HG02870 (cell line): Measurements from ENCODE around the gene LRGUK.
"Not testable (repeated sequence)": the region's sequence is repeated elsewhere in the genome, so short reads cannot be mapped to it uniquely, and the experiment has no call there.

Source experiments
- ATAC-seq: cut with Tn5 transposase; IDR thresholded peaks from one replicate; pipeline ENCODE4 v1.9.1; 2021; ENCODE audit warnings: mild to moderate bottlenecking, moderate library complexity; ENCODE audit not compliant: unreplicated experiment

The LRGUK gene

GRCh38 chr7:134245253-134245652 is 118.1 kb downstream of the LRGUK start:
- ATAC-seq: no peak

DNA sequence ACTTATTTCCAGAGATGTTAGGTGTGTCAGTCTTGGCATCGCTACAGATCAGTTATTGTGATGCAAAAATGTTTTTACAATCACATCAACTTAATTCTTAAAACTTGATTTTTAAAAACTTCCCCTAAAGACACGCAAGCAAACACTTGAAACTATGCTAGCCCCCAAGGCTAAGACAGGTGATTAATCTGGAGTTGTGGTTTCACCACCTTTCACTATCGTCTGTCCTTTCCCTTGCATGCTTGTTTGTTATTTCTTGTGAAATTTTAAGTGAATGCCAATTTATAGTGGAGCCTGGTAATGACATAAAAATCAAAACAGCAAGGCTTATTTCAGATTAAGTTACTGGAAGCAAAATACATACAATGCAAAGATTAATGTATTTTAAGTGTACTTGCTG is 119.2 kb downstream of the LRGUK start:
- ATAC-seq: no peak

DNA sequence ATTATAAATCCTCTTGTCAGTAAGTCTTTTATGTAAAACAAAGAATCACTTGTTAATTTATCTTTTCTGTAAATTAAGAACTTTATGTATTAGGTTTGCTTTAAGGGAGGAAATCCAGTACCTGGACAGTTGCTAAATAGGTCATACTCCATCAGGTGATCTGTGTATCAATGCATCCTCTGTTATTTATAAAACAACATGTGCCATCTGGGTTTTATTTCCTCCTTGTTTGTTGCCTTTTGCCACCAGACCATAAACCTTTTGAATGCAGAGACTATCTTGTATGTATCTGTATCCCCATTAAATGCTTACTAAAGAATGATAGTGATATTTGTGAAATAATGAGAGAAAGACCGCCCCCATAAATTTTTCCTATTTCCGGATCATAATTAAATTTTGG is 119.6 kb downstream of the LRGUK start:
- no peak for ATAC-seq

DNA sequence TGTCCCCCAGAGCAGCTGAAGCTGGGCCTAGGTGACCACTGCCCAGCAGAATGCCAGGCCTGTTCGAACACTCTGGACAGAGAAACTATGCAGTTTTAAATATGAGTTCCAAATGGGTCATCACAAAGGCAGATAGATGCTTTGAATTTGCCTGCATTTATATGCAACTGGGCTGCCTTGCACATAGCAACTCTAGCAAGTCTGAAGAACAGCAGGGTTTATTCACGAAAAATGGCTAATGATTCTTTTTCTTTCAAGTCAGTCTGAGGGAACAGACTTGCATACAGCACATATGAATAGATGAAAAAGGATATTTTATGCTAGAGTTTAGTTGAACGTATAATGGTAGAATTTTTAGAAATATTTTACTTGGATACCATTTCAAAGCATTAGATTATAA is 121.1 kb downstream of the LRGUK start:
- ATAC-seq: no peak

DNA sequence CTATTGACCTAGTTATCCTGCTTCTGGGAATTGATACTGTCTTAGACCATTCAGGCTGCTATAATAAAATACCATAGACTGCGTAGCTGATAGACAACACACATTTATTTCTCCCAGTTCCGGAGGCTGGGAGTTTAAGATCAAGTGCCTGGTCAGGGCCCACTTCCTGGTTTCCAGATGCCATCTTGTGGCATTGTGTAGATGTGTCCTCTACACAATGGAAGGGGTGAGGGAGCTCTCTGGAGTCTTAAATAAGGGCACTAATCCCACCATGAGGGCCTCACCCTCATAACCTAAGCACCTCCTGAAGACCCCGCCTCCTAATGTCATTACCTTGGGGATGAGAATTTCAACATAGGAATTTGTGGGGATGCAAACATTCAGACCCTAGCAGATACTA is 127.2 kb downstream of the LRGUK start:
- no peak for ATAC-seq

DNA sequence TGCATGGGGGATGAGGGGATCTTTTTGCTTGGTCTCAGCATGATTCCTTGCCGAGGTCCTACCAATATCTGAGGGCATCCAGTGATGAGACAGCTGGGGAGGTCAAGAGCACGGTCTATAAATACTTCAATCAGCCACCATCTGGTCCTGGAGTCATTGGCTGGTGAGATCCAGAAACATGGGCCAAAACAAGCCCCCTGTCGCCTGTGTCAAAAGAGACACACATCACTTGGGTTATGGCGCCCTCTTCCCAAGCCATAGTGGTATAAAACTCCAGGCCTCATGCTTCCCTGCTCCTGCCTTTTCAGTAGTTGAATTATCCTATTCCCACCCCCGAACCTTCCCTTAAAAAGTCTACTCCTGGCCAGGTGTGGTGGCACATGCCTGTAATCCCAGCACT is 128.7 kb downstream of the LRGUK start:
- no peak for ATAC-seq

DNA sequence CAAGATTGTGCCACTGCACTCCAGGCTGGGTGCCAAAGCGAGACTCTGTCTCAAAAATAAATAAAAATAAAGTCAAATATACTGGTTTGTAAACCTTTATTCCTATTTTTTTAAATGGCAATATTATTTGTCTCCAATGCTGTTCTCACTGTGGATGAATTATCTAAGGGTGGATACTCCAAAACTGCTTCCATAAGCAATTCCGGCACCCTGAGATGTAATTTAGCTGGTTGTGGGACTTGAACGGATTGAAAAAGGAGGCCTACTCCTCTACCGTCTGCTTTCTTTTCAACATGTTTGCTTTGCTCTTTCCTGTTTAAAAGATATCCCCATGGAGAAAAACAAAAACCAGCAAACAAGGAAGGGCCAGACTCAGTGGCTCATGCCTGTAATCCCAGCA is 135.2 kb downstream of the LRGUK start:
- no peak for ATAC-seq

DNA sequence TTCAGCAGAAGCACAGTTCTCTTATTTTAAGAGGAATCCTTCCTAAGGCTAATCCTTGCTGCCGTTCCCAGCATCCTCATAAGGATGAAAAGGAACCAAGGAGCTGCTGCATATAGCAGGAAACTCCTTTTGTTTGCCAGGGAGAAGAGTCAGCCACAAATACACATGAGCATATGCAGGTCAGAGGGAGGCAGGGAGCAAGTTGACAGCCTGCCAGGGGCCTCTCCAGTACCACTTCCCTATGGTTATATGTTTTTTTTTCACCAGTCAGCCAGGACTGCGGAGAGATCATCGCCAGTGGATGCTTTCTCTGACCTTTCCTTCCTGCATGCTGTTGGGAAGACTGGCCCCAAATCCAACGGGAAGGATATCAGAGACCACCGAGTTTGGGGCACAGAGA is 149.8 kb downstream of the LRGUK start:
- ATAC-seq: no peak

DNA sequence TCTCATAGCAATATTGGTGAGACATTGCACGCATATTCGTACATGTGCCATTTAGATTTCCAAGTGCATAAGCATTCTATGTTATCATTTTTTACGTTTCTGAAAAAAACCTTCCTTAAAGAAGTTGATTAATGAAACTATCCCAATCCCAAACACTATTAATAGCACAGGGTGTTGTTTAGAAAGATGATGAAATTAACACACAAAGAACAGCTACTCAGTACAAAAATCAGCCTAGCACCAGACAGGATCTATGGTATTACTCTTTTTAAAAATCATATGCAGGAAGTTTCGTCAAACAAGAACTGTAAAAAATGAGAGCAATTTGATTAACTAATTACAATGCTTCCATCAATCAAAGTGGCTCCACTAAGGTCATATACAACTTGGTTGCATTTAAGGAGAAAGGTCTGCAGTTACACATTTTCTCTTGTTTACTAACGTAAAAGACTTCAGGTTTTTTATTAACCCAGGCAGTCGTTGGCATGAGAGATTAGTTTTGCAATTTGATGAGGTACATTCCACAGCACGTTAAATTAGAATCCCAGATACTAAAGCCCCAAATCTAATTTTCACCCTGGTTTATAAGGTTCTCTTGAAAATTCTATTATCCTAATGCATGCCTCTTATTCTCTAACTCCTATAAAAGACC is 151.5 kb downstream of the LRGUK start:
- no peak for ATAC-seq

DNA sequence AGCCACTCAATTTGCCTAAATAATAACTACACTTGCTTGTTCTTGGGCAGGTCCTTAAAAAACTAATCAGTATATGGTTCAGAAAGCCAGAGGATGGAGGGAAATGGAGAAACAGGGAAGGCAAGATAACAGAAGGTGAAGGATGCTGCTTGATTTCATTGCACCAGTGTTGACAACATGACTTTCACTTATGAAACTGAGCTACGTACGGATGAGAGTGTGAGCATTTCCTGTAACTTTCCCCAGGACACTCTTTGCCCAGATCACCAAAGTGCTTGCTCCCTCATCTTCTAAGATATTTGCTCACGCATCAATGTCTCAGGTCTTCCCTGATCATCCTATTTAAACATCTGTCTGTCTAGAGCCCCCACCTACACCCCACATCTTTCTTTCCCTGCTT is 152.2 kb downstream of the LRGUK start:
- ATAC-seq: no peak

DNA sequence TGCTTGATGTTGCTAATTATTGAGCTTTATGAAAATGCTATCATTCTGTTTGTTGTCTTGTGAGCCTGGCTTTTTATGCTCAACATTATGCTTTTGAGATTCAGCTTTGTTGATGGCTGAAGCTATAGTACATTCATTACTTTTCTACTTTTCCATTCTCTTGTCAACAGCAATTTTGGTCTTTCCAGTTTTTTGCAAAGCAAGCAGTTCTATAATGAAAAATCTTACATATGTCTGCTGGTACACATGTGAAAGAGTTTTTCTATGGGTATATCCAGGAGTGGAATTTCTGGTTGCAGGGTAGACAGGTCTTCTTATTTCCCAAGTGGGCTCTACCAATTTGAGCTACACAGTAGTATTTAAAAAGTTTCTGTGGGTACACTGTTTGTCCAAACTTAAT is 152.8 kb downstream of the LRGUK start:
- no peak for ATAC-seq

DNA sequence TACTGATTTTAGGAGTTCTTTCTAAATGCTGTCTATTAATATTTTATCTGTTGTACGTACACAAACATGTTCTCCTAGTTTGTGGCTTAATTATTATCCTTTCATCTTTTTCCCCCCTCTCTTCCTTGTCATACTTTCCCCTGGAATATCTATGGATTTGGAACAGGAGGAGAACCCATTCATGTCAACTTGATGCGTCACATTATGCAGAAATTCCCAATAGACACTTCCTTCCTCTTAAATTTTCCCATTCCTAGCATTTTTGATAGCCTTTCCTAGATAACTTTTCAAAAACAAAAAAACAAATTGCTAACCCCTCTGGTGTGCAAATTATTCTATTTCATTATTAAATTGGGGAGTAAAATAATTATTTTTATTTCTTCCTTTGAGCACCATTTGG is 153.4 kb downstream of the LRGUK start:
- ATAC-seq: no peak

DNA sequence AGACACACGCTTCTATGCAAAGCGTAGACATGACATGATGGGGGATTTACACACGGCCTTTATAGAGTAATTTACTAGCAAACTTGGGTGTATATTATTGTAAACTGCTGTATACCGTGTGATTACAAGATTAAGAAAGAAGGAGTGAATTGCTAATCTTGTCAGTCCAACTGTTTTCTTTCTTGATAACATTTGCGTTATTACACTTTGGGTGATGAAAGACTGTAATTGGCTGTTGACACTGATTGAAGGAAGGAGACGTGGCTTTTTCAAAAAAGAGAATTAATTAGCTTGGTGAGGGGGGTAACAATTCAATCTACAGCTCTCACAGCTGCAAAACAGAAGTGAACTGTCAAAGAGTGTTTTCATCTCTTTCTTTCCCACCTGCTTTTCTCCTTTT is 156.9 kb downstream of the LRGUK start:
- ATAC-seq: no peak

DNA sequence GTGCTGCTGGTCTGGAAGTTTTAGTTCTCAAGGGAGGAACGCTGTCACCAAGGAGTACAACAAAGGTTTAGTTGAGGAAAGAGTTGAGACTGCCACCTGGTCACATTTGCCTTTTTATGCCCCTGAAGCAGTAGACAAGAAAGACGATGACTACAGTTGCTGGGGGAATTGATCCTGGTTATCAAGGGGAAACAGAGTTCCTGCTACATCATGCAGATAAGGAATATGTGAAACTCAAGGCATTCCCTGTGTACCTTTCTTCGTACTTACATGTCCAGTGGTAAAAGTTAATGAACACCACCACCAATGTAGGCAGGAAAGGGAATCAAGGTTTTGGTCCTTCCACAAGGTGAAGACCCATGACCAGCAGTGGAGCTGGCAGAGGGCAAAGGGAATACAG is 157.8 kb downstream of the LRGUK start:
- no peak for ATAC-seq

DNA sequence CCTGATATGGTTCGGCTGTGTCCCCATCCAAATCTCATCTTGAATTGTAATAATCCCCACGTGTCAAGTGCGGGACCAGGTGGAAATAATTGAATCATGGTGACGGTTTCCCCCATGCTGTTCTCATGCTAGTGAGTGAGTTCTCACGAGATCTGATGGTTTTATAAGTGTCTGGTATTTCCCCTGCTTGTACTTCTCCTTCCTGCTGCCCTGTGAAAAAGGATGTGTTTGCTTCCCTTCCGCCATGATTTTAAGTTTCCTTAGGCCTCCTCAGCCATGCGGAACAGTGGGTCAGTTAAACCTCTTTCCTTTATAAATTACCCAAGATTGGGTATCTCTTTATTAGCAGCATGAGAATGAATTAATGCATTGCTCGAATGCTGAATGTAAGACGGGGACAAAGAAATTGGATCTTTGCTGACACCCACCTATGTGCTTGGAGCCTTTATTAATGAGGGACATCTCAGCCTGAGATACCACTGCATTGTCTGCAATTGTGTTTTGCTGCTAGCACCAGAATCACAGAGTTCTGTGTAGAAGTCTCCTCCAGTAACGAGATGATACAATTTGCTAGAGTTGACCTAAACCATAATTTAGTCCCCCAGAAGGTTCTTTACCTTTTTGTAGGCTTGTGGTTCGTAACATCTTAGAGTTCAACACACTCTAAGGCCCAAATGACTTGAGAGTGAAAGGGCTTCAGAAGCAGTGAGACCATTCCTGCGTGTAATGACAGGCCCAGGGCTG is 160.9 kb downstream of the LRGUK start:
- ATAC-seq: no peak

DNA sequence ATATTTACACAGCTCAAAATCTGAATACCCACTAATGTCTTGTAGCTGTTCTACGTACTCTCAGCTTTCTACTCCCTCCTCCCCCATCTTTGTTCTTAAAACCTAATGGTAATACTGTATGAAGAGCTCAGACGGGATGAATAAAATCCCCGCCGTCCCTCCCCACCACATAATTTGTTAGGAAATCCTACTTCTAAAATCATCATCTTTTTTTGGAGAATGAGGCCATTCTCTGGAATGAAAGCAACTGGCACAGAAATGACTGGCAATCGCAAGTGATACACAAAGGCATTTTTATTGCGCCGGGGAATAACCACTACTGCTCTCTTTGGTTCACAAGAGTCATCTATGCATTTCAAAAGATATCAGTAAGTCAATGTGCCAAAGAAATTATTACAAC is 162.3 kb downstream of the LRGUK start:
- ATAC-seq: no peak

GRCh38 chr7:134289841-134290240 is 162.7 kb downstream of the LRGUK start:
- no peak for ATAC-seq

- no peak for ATAC-seq
Observed at GRCh38 chr7:134290286-134290685, 163.1 kb downstream of the LRGUK start.

DNA sequence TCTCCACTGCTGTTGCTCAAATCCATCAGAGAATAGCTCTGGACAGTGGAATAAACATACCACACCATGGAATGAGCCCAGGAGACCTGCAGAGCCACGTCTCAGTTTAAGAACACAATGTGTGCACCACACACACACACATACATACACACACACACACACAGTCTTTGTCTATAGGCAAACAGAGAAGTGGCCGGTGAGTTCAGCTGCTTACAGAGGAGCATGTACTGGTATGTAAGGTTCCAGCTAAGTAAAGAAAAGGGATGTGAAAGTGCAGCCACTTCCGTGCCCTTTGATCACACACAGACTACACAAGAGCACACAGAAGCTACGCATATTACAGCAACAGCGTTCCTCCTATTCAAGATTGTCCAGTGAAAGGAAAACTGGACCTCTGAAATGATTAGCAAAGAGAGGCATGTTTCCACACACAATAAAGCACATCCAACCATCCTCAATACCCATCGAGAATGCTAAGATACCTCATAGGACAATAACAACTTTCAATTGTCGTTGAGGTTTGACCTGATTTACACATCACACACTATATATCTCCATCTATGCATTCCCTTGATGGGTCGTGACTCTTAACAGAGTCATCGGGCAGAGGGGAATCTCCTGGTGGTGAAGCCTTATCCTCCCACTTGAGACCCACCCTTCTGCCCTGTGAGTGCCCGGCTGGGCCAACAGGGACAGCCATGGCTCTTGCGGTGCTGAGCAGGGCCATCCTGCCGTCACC is 166.0 kb downstream of the LRGUK start:
- peak; percentile 100 for ATAC-seq

DNA sequence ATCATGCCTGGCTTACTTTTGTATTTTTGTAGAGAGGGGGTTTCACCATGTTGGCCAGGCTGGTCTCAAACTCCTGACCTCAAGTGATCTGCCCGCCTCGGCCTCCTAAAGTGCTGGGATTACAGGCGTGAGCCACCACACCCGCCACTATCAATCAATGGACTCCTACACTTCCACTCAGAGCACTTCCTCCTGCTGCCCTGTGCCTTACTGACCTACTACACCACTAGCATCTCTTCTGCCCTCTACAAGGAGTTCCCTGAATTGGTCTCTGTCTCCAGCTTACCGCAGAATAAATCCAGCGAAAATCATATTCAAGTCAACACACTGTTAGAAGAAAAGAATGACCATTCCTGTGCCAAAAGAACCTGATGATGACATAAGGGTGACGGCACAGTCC is 168.8 kb downstream of the LRGUK start:
- not testable (repeated sequence) for ATAC-seq

DNA sequence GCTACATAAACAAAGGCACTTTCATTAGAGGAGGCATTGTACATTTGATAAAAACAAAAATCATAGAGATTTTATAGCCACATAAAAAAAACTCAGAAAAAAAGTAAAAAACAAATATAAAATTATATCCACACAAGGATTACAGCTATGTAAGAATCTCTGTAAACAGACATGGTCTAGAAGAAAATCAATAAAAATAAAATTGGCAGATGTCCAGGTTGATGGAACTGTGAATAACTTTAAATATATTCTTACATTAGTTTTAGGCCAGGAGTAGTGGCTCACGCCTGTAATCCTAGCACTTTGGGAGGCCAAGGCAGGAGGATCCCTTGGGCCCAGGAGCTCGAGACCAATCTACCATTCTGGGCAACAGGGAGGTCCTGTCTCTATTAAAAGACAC is 170.3 kb downstream of the LRGUK start:
- ATAC-seq: no peak
